ENCODE data around the gene MRPL14.

Gene MRPL14

GRCh38 chr6:44120692-44121443 lies 6.4 kb downstream of the MRPL14 start:
- no peak for DNase-seq

DNA sequence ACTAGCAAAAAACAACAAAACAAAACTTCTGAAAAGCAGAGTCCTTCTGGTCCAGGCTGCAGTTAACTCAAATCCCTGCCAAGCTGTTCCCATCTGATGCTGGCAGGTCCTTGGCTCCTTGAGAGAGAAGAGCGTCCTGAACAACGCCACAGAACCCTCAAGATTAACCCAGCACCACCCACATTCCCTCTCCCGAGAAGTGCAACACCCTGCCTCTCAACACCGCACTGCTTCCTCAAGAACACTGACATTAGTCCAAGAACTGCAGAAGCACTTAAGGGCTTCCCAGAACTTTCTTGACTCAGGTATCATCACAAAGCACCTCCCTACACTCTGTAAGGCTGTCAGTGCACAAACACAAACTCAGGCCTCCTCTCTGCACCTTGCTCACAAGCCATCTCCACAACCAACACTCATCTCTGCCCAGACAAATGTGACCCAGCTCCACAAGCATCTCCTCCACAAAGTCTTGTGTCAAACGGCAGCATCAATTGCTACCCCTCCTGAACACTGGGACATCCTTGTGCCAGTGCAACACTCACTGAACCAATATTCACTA lies 7.5 kb downstream of the MRPL14 start:
- DNase-seq = no peak

GRCh38 chr6:44117397-44118128 lies 9.7 kb downstream of the MRPL14 start:
- no peak for DNase-seq

- DNase-seq = no peak
Measured at GRCh38 chr6:44116641-44117382, 10.4 kb downstream of the MRPL14 start.

- DNase-seq = no peak
Measured at GRCh38 chr6:44115866-44116265, 11.4 kb downstream of the MRPL14 start.

DNA sequence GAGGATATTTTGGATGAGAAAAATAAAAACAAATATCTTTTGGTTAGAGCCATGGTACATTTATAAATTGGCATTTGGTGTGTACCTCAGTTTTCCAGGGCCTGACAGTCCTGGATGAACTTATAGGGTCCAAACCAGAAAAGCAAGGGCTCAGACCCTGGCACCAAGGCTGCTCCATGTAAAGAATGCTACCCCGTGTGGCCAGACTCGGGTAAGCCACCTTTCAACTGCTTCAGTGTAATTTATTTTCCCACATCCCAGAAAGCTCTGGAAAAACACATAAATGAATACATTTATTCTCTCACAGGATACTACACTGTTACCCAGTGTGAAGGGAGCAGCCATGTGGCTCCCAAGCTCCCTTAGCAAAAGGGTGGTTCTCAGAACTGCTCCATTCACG lies 13.8 kb downstream of the MRPL14 start:
- DNase-seq = no peak

- DNase-seq = peak; percentile 10
Measured at GRCh38 chr6:44111434-44112417, 15.5 kb downstream of the MRPL14 start.

DNA sequence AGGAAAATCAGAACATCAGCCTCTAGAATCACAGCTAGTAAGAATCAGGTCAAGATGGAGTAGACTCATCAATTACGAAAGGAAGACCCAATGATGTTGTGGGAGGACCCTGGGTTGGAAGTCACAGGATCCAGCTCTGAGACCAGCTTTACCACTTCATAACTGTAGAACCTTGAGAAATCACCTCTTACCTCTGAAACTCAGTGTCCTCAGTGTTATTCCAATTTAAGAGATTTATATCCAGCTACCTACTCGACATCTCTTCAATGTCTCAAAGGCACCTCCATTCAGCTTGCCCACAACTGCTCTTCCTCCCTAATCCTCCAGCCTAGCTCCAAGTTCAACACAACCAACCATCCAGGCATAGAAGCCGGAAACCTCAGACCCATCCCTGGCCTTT lies 16.3 kb downstream of the MRPL14 start:
- DNase-seq = no peak

DNA sequence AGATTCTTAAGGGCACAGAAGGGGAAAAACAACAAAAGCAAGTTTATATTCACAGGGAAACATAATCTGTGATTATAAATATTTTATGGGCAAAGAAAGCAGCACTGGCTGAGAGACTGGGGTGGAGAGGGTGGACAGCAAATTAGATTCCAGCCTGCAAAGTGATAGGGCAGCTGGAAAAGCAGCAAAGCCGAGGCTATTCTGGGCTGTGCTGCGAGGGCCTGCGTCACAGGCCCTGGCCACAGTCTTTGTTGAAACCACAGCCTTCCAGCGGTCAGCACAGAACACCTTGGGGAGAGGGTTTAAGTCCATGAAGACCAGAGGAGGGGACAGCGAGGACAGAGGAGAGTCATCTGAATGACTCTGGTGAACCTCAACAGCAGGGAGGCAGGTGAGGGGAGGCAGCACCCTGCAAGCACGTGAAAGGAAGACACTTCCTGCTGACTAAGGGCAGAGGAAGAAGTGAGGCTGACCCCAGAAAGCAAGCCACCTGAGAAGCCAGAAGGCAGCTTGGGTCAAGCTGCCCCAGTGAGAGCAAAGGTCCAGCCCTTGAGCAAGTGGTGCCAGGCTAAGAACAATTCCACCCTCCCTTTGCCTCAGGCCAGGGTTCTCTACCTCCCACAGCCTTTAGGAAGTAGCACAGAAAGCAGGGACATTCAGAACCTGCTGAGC lies 17.1 kb downstream of the MRPL14 start:
- DNase-seq = no peak

DNA sequence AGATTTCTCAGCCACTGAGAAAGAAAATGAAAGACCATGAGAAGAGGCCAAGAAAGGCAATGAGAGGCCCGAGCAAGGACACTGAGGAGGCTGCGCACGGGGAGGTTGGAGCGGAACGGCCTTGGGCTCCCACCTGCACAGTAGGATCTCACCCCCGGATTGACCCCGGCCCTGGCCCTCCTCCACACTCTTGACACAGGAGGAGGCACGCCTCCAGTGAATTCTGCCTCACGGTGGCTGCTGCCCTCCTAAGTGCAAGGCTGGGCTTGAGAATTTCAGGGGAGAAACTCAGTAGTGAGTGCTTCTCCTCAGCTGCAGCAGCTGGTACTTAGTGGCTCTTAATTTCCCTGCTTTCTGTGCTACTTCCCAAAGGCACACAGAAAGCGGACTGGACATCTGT lies 18.0 kb downstream of the MRPL14 start:
- DNase-seq = no peak

DNA sequence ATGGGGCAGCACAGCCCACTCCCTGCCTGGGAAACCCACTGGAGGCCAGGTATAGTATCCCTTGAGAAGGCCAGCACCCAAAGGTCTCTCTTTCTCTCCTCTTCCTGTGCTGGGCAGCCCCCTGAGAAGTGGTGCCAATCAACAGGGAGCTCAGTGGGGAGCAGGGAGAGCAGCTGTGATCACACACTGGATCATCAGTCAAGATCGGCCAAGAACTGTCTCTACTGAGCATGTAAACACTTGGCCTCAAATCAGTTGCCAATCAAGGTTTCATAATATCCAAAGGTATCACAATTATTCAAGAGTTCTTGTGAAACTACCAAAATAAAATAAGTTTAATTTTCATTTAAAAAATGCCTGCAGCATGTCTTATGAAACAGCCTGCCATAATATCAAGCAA lies 18.8 kb downstream of the MRPL14 start:
- no peak for DNase-seq

- no peak for DNase-seq
Measured at GRCh38 chr6:44107017-44107416, 20.2 kb downstream of the MRPL14 start.

- no peak for DNase-seq
Measured at GRCh38 chr6:44105993-44106740, 21.1 kb downstream of the MRPL14 start.

DNA sequence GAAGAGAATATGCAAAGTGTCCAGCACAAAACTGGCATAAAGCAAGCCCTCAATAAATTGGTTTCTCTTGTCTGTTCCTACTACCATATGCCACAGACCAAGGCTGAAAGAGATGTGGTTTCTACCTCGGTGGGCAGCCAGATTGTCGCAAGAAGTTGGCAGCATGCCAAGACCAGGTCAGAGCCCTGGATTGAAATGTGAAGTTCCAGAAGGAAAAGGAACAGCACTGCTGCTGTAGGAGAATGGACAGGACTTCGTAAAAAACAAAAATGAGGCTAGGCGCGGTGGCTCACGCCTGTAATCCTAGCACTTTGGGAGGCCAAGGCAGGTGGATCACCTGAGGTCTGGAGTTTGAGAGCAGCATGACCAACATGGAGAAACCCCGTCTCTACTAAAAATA lies 22.1 kb downstream of the MRPL14 start:
- no peak for DNase-seq

DNA sequence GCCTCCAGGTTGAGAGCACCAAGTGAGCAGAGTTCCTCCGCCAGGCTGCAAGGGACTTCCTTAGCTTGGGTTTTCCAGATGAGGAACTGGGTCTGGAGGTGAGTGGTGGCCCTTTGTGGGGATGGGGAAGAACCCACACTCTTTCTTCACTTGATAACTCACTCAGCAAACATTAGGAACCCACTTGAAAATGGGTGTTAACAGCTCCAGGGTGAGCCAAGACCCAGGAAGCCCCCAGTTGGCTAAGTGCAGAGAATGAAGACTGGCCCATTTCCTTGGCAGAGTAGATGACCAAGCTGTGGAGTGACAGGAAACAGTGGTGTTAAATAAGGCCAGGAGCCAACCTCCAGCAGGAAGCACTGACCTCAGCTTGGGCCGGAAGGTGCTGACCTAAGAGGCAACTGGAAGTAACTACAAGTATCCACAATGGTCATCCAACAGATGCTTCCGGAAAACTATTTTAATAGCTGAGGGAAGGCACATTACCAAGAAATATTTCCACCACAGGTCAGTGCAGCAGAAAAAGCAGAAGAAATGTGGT lies 22.7 kb downstream of the MRPL14 start:
- no peak for DNase-seq

GRCh38 chr6:44102527-44102926 lies 24.7 kb downstream of the MRPL14 start:
- DNase-seq = no peak

DNA sequence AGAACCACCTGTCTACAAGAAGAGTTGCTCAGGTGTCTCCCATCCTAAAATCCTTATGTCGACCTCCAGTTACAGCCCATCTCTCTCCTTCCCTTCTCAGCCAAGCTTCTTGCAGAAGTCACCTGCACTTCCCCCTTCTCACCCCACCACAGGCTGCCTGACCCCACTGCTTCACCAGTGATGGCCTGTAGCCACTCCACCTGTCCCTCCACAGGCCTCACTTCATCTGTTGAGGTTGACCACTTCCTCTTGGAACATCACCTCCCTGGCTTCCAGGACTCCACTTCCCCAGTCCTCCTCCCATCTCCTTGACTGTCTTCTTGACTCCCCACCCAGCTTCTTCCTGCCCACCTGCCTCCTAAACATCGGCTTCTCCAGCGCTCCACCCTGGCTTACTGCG lies 25.4 kb downstream of the MRPL14 start:
- DNase-seq = no peak

DNA sequence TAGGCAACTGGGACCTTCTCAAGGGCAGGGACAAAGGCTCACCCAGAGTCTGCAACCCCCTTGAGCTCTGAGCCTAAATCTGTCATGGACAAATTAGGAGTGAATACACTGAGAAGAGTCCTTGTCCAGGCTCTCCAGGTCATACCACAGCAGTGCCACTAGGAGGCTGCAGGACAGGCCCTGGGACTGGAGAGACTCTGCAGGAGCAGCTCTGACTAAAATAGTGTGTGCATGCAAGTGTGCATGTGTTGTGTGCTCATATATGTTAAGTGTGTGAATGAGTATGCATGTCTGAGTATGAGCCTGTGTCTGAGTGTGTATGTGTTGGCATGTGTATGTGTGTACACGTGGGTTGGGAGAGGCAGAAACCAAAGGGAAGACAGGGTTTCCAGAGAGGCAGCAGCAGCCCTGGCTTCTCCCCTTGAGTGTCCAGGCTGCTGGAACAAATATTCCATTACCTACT lies 27.1 kb downstream of the MRPL14 start:
- DNase-seq = no peak

DNA sequence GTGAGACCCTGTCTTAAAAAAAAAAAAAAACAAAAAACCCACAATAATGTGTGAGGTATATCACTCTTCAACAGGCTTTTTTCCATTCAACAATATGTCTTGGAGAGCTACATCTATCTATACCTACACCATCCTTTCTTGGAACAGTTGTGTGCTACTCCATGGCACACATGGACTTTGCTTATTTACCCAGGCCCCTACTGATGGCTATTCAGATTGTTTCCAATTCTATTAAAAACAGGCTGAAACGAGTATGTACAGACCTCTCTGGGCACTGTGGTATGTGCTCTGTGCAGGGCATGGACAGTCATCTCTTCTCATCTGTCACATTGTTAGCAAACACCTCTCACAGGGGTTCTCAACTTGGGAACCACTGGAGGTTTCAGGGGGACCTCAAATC lies 28.1 kb downstream of the MRPL14 start:
- DNase-seq = no peak

DNA sequence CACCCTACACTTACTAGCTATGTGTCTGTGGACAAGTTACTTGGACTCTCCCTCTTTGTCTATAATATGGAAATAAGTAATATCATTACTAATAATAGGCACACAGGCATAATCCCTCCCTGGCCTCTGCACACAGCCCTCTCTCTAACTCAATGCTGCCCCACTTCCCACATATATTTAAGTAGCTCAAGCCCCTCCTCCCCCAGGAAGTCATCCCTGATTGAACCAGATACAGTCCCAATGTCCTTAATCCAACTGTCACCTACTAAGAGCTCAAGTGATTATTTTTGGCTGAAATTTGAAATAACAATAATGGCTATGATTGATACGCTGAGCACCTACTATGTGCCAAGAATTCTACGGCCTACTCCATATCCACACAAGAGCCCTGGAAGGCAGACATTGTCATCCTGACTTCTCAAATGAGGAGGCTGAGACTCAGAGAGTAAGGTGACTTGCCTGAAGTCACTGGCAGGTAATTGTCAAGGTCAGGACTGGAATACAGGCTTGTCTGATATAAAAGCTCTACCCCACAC lies 29.4 kb downstream of the MRPL14 start:
- no peak for DNase-seq
